Measurements from ENCODE around the gene ZNF3.

ZNF3 gene

DNA sequence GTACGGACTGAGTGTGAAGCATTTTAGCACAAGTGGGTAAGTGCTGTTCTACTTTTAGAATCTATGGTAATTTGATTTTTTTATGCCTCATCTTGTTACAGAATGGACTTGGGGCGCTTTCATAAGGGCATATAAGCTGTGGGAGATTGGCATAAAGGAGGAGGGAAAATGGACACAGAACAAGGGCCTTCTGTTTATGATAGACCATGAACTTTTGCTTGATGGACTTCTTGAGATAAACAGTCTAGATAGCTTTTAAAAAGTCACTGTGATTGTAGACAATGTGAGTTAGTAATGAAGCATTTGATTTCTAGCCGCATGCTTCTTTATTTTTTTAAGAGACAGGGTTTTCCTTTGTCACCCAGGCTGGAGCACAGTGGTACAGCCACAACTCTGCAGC, 29.9 kb downstream of the ZNF3 start:
- no peak for DNase-seq

DNA sequence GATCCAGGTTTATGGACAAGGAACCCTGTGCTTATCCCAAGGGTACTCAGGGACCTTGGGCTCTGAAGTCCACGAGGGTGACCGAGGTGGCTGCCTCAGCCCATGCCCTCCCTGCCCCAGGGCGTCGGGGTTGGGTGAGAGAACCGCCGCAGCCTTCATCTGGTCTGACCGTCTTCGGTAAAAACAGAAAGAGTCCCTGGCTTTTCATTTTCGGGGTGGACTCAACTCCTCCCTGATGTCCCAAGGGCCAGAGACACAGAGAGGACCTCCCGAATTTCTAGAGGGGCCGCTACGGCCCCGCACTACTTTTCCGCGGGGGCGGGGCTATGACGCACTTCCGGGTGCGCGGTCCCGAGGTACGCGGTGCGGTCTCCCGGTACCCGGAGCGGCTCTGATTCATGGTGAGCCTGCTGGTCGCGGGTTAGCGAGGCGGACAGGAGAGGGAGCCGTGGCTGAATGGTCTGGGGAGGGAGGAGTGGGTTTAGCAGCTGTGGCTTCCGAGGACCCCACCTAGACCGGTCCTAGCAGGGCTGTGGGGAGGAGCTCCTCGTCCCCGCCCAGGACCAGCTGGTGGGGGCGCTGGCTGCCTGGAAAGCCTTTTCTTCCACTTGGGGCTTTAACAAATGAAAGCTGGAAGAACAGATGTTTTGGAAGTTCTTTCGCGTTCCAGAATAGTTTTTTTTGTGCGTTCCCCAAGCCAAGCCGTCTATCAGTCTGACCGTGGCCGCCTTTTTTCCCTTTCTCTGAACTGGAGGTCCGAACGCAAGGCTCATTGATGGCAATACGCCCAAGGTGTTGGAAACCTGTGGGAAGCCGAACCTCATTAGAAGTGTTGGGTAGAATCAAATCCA, 31.9 kb downstream of the ZNF3 start, which contains the start of gene ZSCAN21:
TSS of gene ZSCAN21 (plus strand) at position 334 of the 851 bp plus-strand sequence. CDS start 7,233 bp downstream, outside the sequence.
- peak; percentile 58 to 62 for DNase-seq

DNA sequence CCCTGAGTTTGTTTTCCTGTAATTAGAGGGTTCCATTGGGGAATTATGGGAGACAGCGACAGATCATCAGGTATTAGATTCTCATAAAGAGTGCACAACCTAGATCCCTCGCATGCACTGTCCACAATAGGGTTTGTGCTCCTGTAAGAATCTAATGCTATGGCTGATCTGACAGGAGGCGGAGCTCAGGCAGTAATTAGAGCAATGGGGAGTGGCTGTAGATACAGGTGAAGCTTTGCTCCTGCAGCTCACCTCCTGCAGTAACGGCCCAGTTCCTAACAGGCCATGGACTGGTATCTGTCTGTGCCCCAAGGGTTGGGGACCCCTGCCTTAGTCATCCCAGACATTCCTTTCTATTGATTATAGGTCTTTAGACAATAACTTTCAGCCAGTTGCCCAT, 32.8 kb downstream of the ZNF3 start:
- no peak for DNase-seq

DNA sequence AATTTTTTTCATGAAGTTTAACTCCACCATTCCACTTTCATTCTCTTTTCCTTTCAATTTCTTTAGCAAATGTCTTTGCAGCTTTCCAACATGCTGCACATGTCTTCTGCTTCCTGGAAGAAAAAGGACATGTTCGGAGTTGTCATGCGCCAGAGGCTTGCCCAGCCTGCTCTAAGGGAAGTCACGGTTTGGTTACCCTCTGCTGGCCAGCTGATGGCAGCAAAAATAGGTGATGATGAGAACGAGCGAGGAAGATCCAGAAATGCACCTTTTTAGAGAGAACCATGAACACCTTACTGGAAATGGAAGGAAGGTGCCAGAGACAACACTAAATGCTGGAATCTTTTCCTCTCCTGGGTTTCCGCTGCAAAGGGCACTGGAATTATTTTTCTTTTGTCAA, 36.8 kb downstream of the ZNF3 start:
- DNase-seq: no peak

DNA sequence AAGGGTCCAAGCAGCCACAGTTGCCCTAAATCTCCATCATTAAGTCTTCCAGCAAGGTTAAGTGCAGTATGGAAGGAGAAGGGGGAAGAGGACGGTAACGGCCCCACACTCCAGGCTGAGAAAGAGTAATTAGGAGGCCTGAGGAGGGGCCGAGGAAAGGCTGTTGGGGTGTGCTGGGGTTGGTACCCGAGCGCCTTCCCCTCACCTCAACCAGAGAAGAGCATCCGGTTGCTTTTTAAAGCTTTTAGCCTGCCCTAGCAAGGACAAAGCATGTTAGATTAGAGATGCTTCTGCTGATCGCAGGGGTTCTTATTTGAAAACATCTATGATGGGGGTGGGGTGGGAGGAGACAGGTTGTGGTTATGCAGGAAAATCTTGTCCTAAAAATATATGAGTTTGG, 40.9 kb downstream of the ZNF3 start:
- no peak for DNase-seq

DNA sequence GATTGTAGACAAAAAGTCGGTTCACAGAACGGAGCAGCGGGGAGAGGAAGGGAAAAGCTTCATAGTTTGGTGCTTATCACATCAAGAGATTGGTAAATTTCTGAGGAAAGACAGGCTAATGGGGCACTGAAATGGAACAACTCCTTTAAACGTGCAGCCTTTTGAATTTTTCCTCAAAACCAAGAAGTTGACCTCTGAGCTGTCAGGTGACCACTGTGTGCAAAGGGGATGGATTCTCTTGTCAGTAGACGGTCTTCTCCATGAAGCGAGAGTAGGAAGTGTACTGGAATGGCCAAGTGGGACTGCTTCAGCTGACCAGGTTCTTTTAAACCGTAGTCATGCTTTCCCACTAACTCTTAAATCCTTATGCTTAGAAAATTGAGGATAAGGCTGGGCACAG, 43.2 kb downstream of the ZNF3 start:
- no peak for DNase-seq

DNA sequence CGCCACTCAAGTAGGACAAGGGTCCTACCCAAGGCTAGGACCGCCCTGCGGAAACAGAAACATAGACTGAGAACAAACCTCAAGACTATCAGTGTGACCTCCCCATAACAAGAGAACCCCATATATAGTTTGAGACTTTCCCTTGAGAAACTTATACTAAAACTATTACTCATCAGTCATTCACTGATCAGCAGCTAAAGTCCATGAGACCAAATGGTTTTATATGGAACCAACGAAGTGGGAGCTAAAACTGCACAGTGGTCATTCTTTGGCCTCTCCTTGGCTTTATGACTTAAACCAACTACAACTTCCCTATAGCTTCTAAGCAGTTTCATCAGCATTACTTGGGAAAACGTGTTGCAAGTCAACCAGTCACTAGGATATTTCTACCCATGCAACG, 45.6 kb downstream of the ZNF3 start:
- DNase-seq: no peak

DNA sequence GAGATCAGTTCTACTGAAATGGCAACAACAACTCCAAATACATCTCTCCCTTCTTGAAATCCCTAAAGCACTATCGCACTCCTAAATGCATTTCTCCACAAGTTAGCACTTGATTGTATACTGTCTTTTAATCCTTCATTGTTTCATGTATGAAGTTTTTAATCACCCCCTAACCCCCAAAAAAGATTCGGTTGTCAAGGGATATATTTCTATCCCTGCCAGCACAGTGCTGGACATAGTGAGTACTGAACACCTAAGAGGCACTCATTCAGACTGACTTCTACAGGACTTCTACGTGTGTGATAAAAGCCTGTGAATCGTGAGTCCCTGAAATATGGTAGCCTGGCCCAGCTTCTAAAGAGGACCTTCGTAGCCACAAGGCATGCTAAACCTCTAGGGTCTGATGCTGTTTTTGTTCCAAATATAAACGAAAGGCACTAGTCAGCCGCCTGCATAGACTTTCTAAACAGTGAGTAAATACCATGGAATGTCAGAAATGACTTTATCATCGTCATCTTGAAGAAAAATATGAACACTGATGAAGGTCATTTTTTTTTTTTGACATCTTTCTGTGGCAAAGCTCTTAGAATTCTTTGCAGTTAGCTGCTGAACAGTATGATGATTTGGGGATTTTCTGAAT, 46.5 kb downstream of the ZNF3 start:
- no peak for DNase-seq

DNA sequence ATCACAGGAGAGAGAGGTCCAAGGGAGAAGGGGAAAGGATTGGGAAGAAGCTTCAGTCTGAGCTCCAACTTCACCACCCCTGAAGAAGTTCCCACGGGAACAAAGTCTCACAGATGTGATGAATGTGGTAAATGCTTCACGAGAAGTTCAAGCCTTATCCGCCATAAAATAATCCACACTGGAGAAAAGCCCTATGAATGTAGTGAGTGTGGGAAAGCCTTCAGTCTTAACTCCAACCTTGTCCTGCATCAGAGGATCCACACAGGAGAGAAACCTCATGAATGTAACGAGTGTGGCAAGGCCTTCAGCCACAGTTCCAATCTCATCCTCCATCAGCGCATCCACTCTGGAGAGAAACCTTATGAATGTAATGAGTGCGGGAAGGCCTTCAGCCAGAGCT, 48.0 kb downstream of the ZNF3 start:
- DNase-seq: no peak

DNA sequence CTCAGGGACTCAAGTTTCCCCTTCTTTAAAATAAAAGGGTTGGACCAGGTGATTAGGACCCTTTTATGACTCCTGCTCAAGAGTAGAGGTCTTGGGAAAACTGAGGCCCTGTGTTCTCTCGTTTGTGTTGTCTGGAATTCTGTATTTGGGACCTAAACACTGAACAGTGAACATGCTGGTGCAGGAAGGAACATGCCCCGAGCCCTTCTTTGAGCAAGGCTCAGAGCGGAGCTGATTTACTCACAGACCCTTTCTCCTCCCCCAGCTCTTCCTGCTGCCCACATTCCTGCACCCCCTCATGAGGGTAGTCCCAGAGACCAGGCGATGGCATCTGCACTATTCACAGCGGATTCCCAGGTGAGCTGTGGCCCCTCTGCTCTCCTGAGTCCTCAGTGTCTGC, 51.9 kb downstream of the ZNF3 start:
- no peak for DNase-seq

DNA sequence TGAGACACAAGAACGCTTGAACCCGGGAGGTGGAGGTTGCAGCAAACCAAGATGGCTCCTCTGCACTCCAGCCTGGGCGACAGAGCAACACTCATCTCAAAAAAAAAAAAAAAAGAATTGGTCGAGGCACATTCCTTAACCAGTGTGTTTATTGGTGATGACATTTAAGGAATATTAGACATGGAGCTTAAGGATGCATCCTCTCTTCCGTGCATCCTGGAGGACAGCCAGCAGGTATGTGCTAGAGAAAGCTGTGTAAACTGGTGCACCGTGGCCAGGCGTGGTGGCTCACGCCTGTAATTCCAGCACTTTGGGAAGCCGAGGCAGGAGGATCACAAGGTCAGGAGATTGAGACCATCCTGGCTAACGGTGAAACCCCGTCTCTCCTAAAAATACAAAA, 54.3 kb downstream of the ZNF3 start:
- no peak for DNase-seq

DNA sequence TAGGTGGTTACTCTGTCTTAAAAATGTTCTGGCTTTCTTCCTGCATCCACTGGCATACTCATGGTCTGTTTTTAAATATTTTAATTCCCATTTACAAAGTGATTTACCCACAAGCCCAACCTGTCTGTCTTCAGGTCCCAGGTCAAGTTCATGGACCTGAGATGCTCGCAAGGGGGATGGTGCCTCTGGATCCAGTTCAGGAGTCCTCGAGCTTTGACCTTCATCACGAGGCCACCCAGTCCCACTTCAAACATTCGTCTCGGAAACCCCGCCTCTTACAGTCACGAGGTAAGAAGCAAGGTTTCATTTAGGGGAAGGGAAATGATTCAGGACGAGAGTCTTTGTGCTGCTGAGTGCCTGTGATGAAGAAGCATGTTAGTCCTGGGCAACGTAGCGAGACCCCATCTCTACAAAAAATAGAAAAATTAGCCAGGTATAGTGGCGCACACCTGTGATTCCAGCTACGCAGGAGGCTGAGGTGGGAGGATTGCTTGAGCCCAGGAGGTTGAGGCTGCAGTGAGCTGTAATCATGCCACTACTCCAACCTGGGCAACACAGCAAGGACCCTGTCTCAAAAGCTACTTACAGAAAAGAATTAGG, 57.4 kb downstream of the ZNF3 start:
- no peak for DNase-seq

DNA sequence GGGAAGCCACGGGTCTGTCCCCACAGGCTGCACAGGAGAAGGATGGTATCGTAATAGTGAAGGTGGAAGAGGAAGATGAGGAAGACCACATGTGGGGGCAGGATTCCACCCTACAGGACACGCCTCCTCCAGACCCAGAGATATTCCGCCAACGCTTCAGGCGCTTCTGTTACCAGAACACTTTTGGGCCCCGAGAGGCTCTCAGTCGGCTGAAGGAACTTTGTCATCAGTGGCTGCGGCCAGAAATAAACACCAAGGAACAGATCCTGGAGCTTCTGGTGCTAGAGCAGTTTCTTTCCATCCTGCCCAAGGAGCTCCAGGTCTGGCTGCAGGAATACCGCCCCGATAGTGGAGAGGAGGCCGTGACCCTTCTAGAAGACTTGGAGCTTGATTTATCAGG, 58.0 kb downstream of the ZNF3 start:
- no peak for DNase-seq

DNA sequence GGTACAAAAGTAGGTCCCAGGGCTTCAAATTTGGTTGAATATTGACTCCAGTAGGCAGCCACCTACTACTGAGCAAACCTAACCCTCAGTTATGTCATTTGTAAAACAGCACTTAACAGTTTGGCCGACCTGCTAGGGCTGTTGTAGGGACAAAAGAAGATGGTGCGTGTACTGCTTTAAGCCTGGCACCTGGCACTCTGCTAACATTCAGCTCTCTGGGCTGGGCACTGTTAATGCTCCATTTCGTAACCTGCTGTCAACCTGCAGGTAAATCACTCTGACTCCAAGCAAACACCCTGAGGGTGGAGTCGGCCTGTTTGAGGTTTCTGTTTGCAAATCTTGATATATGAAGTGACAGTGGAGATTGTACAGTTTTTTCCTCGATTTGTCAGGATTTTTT, 58.9 kb downstream of the ZNF3 start:
- DNase-seq: no peak

DNA sequence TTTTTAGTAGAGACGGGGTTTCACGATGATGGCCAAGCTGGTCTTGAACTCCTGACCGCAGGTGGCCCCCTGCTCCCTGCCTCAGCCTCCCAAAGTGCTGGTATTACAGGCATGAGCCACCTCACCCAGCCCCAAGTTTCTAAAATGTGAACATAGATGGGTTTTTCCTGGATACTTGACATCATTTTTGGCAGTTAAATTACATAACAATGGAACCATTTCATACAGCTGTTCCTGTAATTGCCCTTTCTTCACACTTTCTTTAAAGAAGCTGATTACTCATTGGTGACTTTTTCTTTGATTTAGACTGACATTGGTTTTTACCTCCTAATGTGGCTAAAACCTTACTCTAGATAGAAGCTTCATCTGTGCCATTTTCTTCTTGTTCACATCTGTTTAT, 60.2 kb downstream of the ZNF3 start:
- DNase-seq: no peak

Measured in cerebellar nuclear complex (tissue), 1 donor.